H1 (cell line): Measurements from ENCODE around the gene CD96. TPM values are rescaled to one million over a fixed set of nuclear protein-coding genes. Genes with fewer than 3 reads are reported as not detected.

Source experiments
- CTCF ChIA-PET: fragments of 300-600 bp; sonication (Branson Sonifier 250); formaldehyde crosslinking; loops from one replicate; lab custom pipeline; 2021; ENCODE audit not compliant: partially characterized antibody; lab: Charles Lee
- POLR2A ChIA-PET: fragments of 300-600 bp; sonication (Branson Sonifier 250); formaldehyde crosslinking; loops from one replicate; lab custom pipeline; 2021; ENCODE audit warnings: inconsistent platforms; ENCODE audit not compliant: partially characterized antibody; lab: Charles Lee
- DNase-seq, 2 experiments: peaks; one replicate each; pipeline versions ENCODE4 v3.0.0 to v3.0.0-alpha.2; 2010 to 2022; ENCODE audit warnings: low spot score in 2 of 2, low read depth in 1 of 2, mixed read lengths in 1 of 2
- FAIRE-seq: peaks from 2 replicates; lab custom pipeline; 2011; peaks lifted over from hg19 to GRCh38; lab: Jason Lieb, UNC
- H2AFZ ChIP-seq: 2 replicates; pipeline ENCODE4 v1.8.1; 2012; ENCODE audit warnings: low read length, inconsistent platforms
- H2AK5ac ChIP-seq: 2 replicates; pipeline ENCODE4 v1.6.1; 2013; ENCODE audit warnings: low read depth, low read length
- H2BK120ac ChIP-seq: replicated peaks from 2 replicates; pipeline ENCODE3; 2013; ENCODE audit warnings: low read depth, low read length, inconsistent platforms
- H2BK12ac ChIP-seq: 2 replicates; pipeline ENCODE4 v1.6.1; 2013; ENCODE audit warnings: low read depth, low read length
- H2BK15ac ChIP-seq: 2 replicates; pipeline ENCODE4 v1.6.1; 2013; ENCODE audit warnings: low read length
- H2BK20ac ChIP-seq: 2 replicates; pipeline ENCODE4 v1.6.1; 2013; ENCODE audit warnings: low read length
- H2BK5ac ChIP-seq: 2 replicates; pipeline ENCODE4 v1.6.1; 2013; ENCODE audit warnings: low read depth, low read length
- H3K14ac ChIP-seq: 2 replicates; pipeline ENCODE4 v1.6.1; 2013; ENCODE audit warnings: inconsistent platforms; ENCODE audit not compliant: insufficient read length
- H3K18ac ChIP-seq: 2 replicates; pipeline ENCODE4 v1.6.1; 2013; ENCODE audit warnings: low read length; ENCODE audit errors: extremely low read depth
- H3K23ac ChIP-seq: 2 replicates; pipeline ENCODE4 v1.6.1; 2013; ENCODE audit warnings: inconsistent platforms; ENCODE audit not compliant: insufficient read length
- H3K23me2 ChIP-seq: 2 replicates; pipeline ENCODE4 v1.6.1; 2013; ENCODE audit warnings: low read depth, low read length
- H3K27ac ChIP-seq: 2 replicates; pipeline ENCODE4 v1.6.1; 2011; ENCODE audit warnings: low read depth, low read length, inconsistent platforms
- H3K27me3 ChIP-seq, 4 experiments: replicated peaks in 1 of 4; 1 replicate in 1 of 4; 2 replicates in 3 of 4; pipeline versions ENCODE4 v1.6.1 to v1.8.1; 2011 to 2013; ENCODE audit warnings: low read length in 3 of 4, mild to moderate bottlenecking in 3 of 4, inconsistent platforms in 2 of 4, mixed read lengths in 2 of 4, moderate library complexity in 1 of 4; ENCODE audit not compliant: control insufficient read depth in 3 of 4, insufficient read depth in 3 of 4; ENCODE audit errors: extremely low read depth in 1 of 4
- H3K36me3 ChIP-seq, 4 experiments: 2 replicates each; pipeline versions ENCODE4 v1.6.1 to v1.8.1; 2011 to 2013; ENCODE audit warnings: mild to moderate bottlenecking in 4 of 4, low read length in 3 of 4, moderate library complexity in 2 of 4, control low read depth in 1 of 4, inconsistent platforms in 1 of 4; ENCODE audit not compliant: insufficient read depth in 4 of 4, control insufficient read depth in 2 of 4
- H3K4ac ChIP-seq: replicated peaks from 2 replicates; pipeline ENCODE3; 2013; ENCODE audit warnings: low read length, low read depth, mixed read lengths, inconsistent platforms; ENCODE audit not compliant: insufficient read length
- H3K4me1 ChIP-seq, 4 experiments: replicated peaks in 1 of 4; 1 replicate in 1 of 4; 2 replicates in 3 of 4; pipeline versions ENCODE4 v1.6.1 to v1.8.1; 2011 to 2013; ENCODE audit warnings: low read length in 3 of 4, inconsistent platforms in 2 of 4, mixed read lengths in 1 of 4; ENCODE audit not compliant: insufficient read depth in 4 of 4, control insufficient read depth in 3 of 4
- H3K4me2 ChIP-seq, 2 experiments: 2 replicates each; pipeline versions ENCODE4 v1.6.1 to v1.8.1; 2011 to 2013; ENCODE audit warnings: low read depth in 2 of 2, low read length in 2 of 2, control low read depth in 1 of 2, inconsistent platforms in 1 of 2, mild to moderate bottlenecking in 1 of 2; ENCODE audit not compliant: insufficient read depth in 1 of 2
- H3K4me3 ChIP-seq, 4 experiments: fragments of 200-600, 300-600 bp in 1 of 4; sonication (generic), shearing (Covaris generic), sonication (Bioruptor Twin) in 1 of 4; 2 replicates each; pipeline versions ENCODE4 v1.5.1 to v1.8.1; 2011 to 2016; ENCODE audit warnings: low read length in 4 of 4, low read depth in 3 of 4, control low read depth in 2 of 4, inconsistent platforms in 2 of 4, mild to moderate bottlenecking in 2 of 4, mixed read lengths in 1 of 4, moderate library complexity in 1 of 4; ENCODE audit not compliant: insufficient read depth in 2 of 4; ENCODE audit errors: extremely low read depth in 1 of 4
- H3K56ac ChIP-seq: replicated peaks from 2 replicates; pipeline ENCODE3; 2013; ENCODE audit warnings: low read depth, mild to moderate bottlenecking, mixed read lengths, low read length, inconsistent platforms; ENCODE audit not compliant: insufficient read length
- H3K79me1 ChIP-seq: 2 replicates; pipeline ENCODE4 v1.6.1; 2013; ENCODE audit warnings: low read depth, low read length, control low read depth
- H3K79me2 ChIP-seq, 2 experiments: 2 replicates each; pipeline versions ENCODE4 v1.6.1 to v1.8.1; 2012 to 2013; ENCODE audit warnings: low read length in 2 of 2, mild to moderate bottlenecking in 2 of 2, inconsistent platforms in 1 of 2; ENCODE audit not compliant: insufficient read depth in 2 of 2, control insufficient read depth in 1 of 2
- H3K9ac ChIP-seq, 4 experiments: replicated peaks in 1 of 4; 1 replicate in 1 of 4; 2 replicates in 3 of 4; pipeline versions ENCODE4 v1.6.1 to v1.8.1; 2011 to 2013; ENCODE audit warnings: low read depth in 3 of 4, low read length in 3 of 4, control low read depth in 2 of 4, mild to moderate bottlenecking in 2 of 4, moderate library complexity in 2 of 4, inconsistent platforms in 1 of 4; ENCODE audit errors: extremely low read depth in 1 of 4
- H3K9me3 ChIP-seq, 2 experiments: 2 replicates each; pipeline versions ENCODE4 v1.6.1 to v1.8.1; 2012 to 2013; ENCODE audit warnings: mild to moderate bottlenecking in 2 of 2, moderate library complexity in 2 of 2, control low read depth in 1 of 2, inconsistent platforms in 1 of 2, low read depth in 1 of 2, low read length in 1 of 2, mixed read lengths in 1 of 2; ENCODE audit not compliant: insufficient read depth in 2 of 2
- H4K20me1 ChIP-seq, 2 experiments: replicated peaks in 1 of 2; 2 replicates each; pipeline versions ENCODE3 to v1.8.1; 2011 to 2013; ENCODE audit warnings: inconsistent platforms in 2 of 2, low read length in 2 of 2, mild to moderate bottlenecking in 1 of 2; ENCODE audit not compliant: insufficient read depth in 2 of 2, control insufficient read depth in 1 of 2
- H4K5ac ChIP-seq: 2 replicates; pipeline ENCODE4 v1.6.1; 2013; ENCODE audit warnings: low read length, low read depth, mixed read lengths, inconsistent platforms; ENCODE audit not compliant: insufficient read length
- H4K8ac ChIP-seq: 2 replicates; pipeline ENCODE4 v1.8.0; 2013; ENCODE audit warnings: mild to moderate bottlenecking, moderate library complexity, low read length, inconsistent platforms; ENCODE audit not compliant: insufficient read depth; ENCODE audit errors: extremely low read depth
- H4K91ac ChIP-seq: replicated peaks from 2 replicates; pipeline ENCODE3; 2013; ENCODE audit warnings: low read length, mixed read lengths, inconsistent platforms; ENCODE audit not compliant: insufficient read length
- CHD2 ChIP-seq: IDR thresholded peaks from 2 replicates; pipeline ENCODE4 v1.6.1; 2012; ENCODE audit warnings: low read length, improper control_type of control experiment
- CTCF ChIP-seq, 3 experiments: IDR thresholded peaks; 1 replicate in 2 of 3; 2 replicates in 1 of 3; pipeline versions ENCODE4 v1.5.1 to v1.6.1; 2011; ENCODE audit warnings: low read length in 3 of 3, mild to moderate bottlenecking in 3 of 3, inconsistent platforms in 2 of 3, low read depth in 1 of 3, moderate library complexity in 1 of 3; ENCODE audit not compliant: insufficient read depth in 1 of 3; ENCODE audit errors: control extremely low read depth in 1 of 3
- EGR1 ChIP-seq: IDR thresholded peaks from 2 replicates; pipeline ENCODE4 v1.6.1; 2011; ENCODE audit warnings: low read depth, low read length, borderline replicate concordance
- EZH2 ChIP-seq: fragments of 200-600 bp; sonication (generic); IDR thresholded peaks from 2 replicates; pipeline ENCODE4 v1.7.1; 2012; ENCODE audit warnings: low read depth, mild to moderate bottlenecking, moderate library complexity, low read length, inconsistent platforms; ENCODE audit not compliant: severe bottlenecking
- HDAC6 ChIP-seq: IDR thresholded peaks from one replicate; pipeline ENCODE4 v1.7.1; 2012; ENCODE audit warnings: low read depth, mild to moderate bottlenecking, inconsistent platforms, low read length, moderate library complexity
- KDM5A ChIP-seq: fragments of 200-600 bp; IDR thresholded peaks from 2 replicates; pipeline ENCODE4 v1.7.1; 2012; ENCODE audit warnings: mild to moderate bottlenecking, low read length, inconsistent platforms, mixed read lengths
- MAX ChIP-seq: IDR thresholded peaks from 2 replicates; pipeline ENCODE4 v1.6.1; 2012; ENCODE audit warnings: inconsistent platforms
- SIRT6 ChIP-seq: IDR thresholded peaks from one replicate; pipeline ENCODE4 v1.7.1; 2012; ENCODE audit warnings: low read length, inconsistent platforms
- TAF1 ChIP-seq: IDR thresholded peaks from 2 replicates; pipeline ENCODE4 v1.6.1; 2011; ENCODE audit warnings: mild to moderate bottlenecking, low read depth, low read length
- TCF12 ChIP-seq: IDR thresholded peaks from 2 replicates; pipeline ENCODE4 v1.6.1; 2011; ENCODE audit warnings: low read depth, mild to moderate bottlenecking, low read length
- YY1 ChIP-seq: IDR thresholded peaks from 2 replicates; pipeline ENCODE4 v1.6.1; 2011; ENCODE audit warnings: low read depth, mild to moderate bottlenecking, low read length
- WGBS, 2 experiments: shearing (Covaris generic) in 1 of 2; methylation state at CpG; one replicate each; pipeline versions ENCODE4 v1.1.6 to v1.1.7; 2013 to 2015; ENCODE audit warnings: low lambda C conversion rate in 2 of 2, mixed read lengths in 2 of 2, inconsistent platforms in 1 of 2, low coverage in 1 of 2, missing lambda C conversion rate in 1 of 2; ENCODE audit not compliant: insufficient replicate concordance in 2 of 2, insufficient coverage in 1 of 2, insufficient read length in 1 of 2; ENCODE audit errors: extremely low coverage in 1 of 2, missing lambda C conversion rate in 1 of 2; 5-methylcytosine and 5-hydroxymethylcytosine counted together
- polyA plus RNA-seq, 7 experiments: library from polyadenylated mRNA; depleted of rRNA in 3 of 7; stranded (reverse) in 5 of 7; unstranded in 2 of 7; fragments of >200 nt in 5 of 7; fragments of 200-250 nt in 2 of 7; gene quantifications; 1 replicate in 5 of 7; 2 replicates in 1 of 7; 4 replicates in 1 of 7; pipeline versions ENCODE4 v1.2.1 to v1.2.3, GENCODE V29; 2011 to 2013; ENCODE audit warnings: missing spikeins in 2 of 7, mixed read lengths in 2 of 7
- total RNA-seq: library from RNA; stranded (reverse); fragmentation: NEBNext Ultra II Directional; extraction: Animal tissue kit (Norgen Biotek cat#: 25700); gene quantifications from 2 replicates; pipeline ENCODE4 v1.2.1, GENCODE V29; 2021

The CD96 gene
- total and polyA plus RNA-seq, 2 of the 8 experiments (the other 6 are each of a cell fraction or from before 2014, with no cell fraction given), result not detected

- H2BK5ac ChIP-seq, result no peak overlapping the region
- H3K9ac ChIP-seq, result no peak overlapping the region
- H3K23me2 ChIP-seq, result no peaks in the 10 kb centered on the region
- no peak overlapping the region for H3K27ac ChIP-seq
- no peaks in the 10 kb centered on the region for H3K79me1 ChIP-seq
- H3K4ac ChIP-seq, result no peak overlapping the region
- no peak overlapping the region for H4K8ac ChIP-seq
- no peak overlapping the region for H2BK120ac ChIP-seq
- H3K4me1 ChIP-seq, result peaks cover 0 to 3% (median 0%) of the 10 kb centered on the region in 4 experiments; a peak in 1 of 7 replicates
- no peak overlapping the region for H2BK20ac ChIP-seq
- H3K9me3 ChIP-seq, result no peaks in the 10 kb centered on the region
- ChIA-PET POLR2A (no interaction called here), CTCF (interaction anchor here (0.6 to 1.7 kb wide), 12 partner anchors 11 to 355 kb away, joined by 3 to 10 read pairs (median 3); no protein-coding TSS in a partner anchor)
- no peak overlapping the region for H3K23ac ChIP-seq
- no peak overlapping the region for H2AK5ac ChIP-seq
- H3K27me3 ChIP-seq, result peaks cover 0 to 1% (median 0%) of the 10 kb centered on the region in 4 experiments; a peak in 1 of 7 replicates
- FAIRE-seq (no peak), DNase-seq (no peak)
- H2BK15ac ChIP-seq, result no peak overlapping the region
- H2BK12ac ChIP-seq, result no peak overlapping the region
- no peak overlapping the region for H2AFZ ChIP-seq
- no peak overlapping the region for H4K91ac ChIP-seq
- 85% methylated on average over 2 of the region's 2 CpGs; no CpG with 5 or more reads in 1 of the 2 experiments for WGBS, 2 experiments
- H3K36me3 ChIP-seq, result no peaks in the 10 kb centered on the region
- H4K20me1 ChIP-seq, result no peaks in the 10 kb centered on the region
- H3K18ac ChIP-seq, result no peak overlapping the region
- H3K79me2 ChIP-seq, result no peaks in the 10 kb centered on the region
- H4K5ac ChIP-seq, result no peak overlapping the region
- H3K4me2 ChIP-seq, result no peak overlapping the region
- no peak overlapping the region for H3K56ac ChIP-seq
- H3K4me3 ChIP-seq, result no peak overlapping the region
- H3K14ac ChIP-seq, result no peak overlapping the region
- TF ChIP-seq EZH2 (no peak), YY1 (no peak), KDM5A (no peak), CTCF (IDR thresholded peaks at IDR 0.05; ENCODE audit: control extremely low read depth in 1 of 3, insufficient read depth in 1 of 3, low read depth in 1 of 3, low read length in 3 of 3) (no peak), CHD2 (no peak), TCF12 (no peak), HDAC6 (no peak), TAF1 (no peak), EGR1 (no peak), MAX (no peak), SIRT6 (no peak)
Measured at GRCh38 chr3:111688190-111688800, 146.3 kb downstream of the CD96 start.
